HG03064 (cell line): Measurements from ENCODE around the gene MME.
"Not testable (repeated sequence)": the region's sequence is repeated elsewhere in the genome, so short reads cannot be mapped to it uniquely, and the experiment has no call there.

ENCODE experiments used
- ATAC-seq: cut with Tn5 transposase; IDR thresholded peaks from one replicate; pipeline ENCODE4 v1.9.1; 2021; ENCODE audit warnings: low read depth; ENCODE audit not compliant: unreplicated experiment

The MME gene

DNA sequence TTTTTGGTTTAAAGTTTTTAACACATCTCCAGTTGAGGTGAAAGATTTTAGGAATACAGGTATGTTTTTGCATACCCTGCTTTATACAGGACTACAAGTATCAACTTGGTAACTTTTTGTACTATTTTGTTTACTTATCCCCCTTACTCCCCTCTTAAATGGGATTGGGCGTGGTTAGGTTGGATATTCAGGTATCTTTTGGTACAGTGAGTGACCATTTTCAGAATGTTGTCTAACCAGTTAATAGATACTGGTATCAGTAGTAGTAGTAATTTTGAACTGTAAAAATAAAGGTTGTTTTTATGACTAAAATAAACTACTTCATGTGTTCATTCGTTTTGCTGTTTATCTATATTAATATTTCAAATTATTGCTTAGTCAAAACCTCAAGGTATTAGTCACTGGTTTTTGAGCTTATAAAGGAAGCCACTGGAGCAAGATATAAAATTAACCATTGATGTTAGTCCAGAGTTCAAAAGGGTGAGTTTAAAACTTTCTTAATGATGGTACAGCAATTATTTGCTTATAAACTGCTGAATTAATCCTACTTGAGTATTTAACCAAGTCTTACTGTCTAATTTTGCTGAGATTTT, 3.3 kb downstream of the MME start:
- ATAC-seq, result no peak

DNA sequence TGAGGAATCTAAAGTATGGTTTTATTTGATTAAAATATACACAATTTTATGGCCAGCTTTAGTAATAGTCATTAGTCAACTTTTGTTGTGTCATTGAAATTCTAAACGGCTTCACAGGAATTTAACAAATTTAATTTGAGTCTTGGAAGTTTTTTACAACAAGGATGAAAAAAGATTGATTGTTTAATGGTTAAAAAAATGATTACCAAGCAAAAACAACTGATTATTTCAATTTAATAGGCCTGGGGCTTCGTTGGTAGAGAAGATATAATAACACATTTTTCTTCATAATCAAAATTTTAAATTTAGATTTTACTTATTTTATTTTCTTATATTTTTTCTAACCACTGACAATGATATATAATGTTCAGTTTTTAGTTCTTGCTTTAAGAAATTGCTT, 4.4 kb downstream of the MME start:
- no peak for ATAC-seq

DNA sequence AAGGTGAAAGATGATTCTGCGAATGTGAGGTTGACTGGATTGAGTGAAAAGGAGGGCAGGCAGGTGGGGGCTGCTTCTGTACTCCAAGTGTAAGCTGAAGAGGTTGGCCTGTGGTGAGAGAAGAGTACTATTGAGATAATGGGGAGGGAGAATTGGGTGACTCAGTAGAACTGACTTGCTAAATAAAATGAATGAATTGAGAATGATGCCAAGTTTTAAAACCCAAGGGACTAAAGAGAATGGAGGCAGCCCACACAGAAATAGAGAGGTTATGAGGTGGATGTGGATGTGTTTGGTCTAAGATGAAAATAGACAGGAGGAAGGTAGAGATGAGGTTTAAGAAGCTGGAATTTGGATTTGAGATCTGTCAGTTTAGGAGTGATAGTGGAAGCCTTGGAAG, 5.9 kb downstream of the MME start:
- ATAC-seq, result no peak

DNA sequence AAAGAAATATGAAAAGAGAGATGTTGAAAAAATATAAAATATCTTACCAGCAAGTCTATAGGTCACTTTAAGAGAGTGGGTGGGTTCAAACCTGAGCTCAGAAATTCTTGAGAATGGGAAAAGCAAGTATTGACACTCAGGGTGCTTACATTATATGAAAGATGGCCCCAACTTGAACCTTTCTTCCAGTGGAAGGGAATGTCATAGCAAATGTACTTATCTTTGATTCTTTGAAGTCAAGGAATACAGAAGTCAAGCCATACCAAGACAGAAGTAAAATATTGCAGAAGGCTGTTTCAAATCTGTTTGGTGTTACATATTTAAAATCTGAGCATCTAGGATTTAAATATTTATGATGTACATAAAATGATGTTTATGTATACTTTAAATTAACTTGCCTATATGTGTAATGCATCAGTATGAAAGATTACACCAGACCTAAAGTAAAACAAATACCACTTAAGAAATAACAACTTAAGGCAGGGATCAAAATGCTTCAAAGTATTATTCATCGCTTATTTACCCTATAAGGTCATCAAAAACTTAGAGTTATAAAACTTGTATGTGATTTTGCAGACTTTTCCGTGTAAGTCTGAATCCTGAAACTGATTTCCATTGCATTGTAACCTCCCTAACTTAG, 8.7 kb downstream of the MME start:
- ATAC-seq, result no peak

GRCh38 chr3:155089495-155089894, 9.4 kb downstream of the MME start:
- no peak for ATAC-seq

DNA sequence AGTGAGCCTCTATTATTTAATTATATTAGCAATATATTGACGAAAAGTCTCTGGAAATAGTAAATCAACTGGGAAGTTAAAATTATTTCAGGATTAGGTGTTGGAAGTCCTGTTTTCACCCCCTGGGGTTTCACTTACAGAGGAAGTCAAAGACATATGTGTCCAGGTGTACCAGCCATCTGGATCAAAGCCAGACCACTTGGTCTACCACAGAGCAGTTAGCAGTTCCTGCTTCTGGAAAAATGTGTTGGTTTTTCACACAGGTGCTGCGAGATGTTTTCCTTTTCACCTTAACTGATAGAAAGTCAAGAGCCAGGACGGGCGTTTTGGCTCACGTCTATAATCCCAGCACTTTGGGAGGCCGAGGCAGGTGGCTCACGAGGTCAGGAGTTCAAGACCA, 13.1 kb downstream of the MME start:
- no peak for ATAC-seq

- no peak for ATAC-seq
Observed at GRCh38 chr3:155096303-155097008, 16.3 kb downstream of the MME start.

DNA sequence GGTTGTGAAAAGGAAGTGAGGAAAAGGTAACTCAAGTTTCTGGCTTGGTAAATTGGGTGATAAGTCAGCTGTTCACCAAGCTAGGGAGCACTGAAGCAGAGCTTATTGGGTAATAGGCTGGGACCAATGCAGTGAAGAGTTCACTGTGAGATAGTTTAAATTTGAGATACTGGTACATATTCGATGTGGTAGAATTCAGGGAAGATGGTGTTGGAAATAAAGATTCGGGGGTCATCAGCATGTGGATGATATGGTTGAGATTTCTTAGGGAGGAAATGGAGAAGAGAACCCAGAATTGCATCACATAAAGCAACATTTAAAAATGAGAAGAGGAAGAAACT, 16.9 kb downstream of the MME start:
- no peak for ATAC-seq

- no peak for ATAC-seq
Observed at GRCh38 chr3:155101398-155101797, 21.3 kb downstream of the MME start.

GRCh38 chr3:155102329-155102728, 22.2 kb downstream of the MME start:
- no peak for ATAC-seq

DNA sequence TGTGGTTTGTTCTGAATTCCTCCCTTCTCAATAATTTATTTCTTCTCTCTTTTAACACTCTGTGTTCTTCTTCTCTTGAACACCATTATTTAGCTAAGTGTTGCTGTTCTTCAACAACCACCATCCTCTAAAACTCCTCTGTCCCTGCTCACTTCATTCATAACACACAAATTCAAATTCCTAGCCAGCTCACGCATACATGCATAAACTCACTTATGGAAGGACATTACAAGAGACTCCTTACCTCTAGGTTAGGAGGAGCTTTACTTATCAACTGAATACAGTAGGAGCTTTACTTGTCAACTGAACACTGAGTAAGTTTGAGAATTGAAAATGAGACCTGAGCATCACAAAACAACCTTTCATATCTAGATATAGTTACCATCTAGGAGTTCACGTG, 23.6 kb downstream of the MME start:
- no peak for ATAC-seq

- no peak for ATAC-seq
Observed at GRCh38 chr3:155106119-155106518, 26.0 kb downstream of the MME start.

DNA sequence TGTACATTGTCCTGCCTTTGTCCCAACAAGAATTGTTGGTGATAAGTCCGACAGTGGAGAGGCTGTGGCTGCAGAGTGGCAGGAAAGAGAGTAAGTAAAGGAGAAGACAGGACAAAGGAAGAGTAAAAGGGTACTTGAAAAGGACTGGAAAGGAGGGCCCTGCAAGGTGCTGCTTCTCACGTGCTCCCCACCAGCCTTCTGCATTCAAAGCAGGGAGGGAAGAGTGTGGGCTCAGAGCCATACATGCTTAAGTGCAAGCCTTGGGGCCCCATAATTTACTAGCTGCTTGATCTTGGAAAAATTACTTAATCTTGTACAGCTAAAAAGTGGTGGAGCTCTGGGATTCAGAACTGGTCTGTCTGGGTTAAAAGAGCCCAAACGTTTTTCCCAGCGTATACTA, 29.9 kb downstream of the MME start:
- no peak for ATAC-seq

DNA sequence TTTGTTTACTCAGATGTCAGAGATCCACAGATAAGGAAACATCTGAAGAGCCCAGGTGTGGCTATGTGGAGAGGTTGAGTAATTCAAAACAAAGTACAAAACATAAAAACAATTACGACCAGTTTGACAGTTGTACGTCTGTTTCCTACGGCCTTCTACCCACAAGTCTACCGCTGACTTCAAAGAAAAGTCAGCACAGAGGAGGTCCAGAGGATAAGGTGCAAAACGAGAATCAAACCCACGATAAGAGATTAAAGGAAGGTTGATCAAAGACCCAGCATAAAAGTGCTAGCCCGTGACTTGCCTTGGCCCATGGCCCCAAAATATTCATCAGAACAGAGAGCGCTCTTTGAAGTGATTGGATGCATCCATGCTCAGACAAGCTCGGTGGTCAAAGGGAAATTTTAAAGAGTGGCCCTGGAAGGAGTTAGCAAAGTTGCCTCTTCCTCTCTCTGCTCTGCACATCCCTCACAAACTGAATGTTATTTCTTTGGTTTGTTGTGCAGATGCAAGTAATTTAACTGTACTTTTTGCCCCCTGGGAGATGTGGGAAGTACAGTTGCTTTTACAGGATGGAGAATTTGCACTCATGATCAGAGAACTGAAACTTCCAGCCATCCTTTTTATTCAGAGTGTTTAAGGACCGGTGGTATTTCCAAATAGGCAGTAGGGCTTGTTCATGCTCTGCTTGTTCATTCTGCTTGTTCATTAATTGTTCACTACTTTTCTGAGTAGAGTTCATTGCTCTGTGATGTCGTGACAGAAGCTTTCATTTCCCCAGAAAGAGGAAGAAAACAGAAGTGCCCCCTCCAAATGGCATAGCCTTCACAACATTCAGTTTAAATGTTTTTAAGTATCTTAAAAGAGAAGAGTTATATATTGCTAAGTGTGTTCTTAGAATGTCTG, 31.1 kb downstream of the MME start:
- no peak for ATAC-seq

DNA sequence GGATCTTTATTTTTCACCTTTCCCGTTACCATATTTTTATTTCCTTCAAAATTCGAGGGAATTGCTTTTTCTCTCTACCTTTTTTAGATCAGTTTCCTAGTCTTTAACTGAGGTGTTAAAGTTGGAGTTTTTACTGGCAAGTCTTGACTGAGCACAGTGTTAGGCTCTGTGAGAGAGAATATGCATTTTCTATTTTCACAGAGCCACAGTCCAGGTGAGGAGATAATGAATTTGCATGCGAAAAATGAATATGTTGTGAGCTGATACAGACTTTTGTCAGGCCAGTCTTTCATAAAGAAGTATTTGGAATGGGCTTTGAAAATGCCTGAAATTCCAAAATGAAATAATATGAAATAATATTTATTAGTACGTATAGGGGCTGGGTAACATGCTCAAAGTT, 31.9 kb downstream of the MME start:
- no peak for ATAC-seq

DNA sequence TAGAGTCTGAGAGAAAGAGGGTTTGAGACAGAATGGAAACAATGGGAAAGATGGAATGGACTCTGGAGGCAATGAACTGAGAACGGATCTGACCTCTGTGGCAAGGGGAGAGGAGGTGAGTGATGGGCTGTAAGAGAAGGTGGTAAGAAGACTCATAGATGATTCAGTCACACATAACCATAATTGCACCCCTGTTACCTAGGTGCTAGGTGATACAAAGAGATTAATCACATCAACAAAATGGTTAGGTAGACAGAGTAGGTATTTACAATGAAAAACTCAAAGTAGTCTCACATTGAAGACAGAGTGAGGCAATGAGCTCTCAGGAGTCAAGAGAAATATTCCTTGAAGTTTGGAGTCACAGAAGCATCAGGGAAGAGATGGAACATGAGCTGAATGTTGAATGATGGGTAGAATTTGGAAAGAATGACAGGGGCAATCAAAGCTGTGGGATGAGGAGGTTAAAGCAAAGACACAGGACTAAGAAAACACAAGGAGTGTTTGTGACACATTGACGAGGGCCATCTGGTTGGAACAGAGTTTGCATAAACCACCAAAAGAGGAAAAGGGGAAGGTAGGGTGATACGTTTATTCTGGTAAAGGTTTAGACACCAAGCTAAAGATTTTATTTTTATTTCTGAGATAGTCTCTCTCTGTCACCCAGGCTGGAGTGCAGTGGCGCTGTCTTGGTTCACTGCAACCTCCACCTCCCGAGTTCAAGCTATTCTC, 32.7 kb downstream of the MME start:
- no peak for ATAC-seq

GRCh38 chr3:155124745-155125144, 44.6 kb downstream of the MME start:
- not testable (repeated sequence) for ATAC-seq

DNA sequence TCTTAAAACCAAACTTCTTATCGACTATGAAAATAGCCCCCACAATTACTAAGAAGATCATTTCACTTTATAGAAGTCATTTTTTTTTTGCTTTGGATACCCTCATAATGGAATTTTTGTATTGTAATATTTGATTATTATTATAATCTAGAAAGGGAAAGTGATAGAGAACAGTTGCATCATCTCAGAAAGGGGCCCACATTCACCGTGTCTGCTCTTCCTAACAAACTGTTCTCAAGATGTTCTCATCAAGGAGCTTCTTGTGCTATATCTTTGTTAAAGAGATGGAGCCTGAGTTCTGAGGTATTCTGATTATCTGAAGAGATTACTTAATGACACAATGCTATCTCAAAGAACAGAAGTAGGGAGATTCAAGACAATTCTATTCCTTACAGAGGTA, 49.3 kb downstream of the MME start:
- no peak for ATAC-seq

- ATAC-seq, result no peak
Observed at GRCh38 chr3:155130001-155130400, 49.9 kb downstream of the MME start.

GRCh38 chr3:155131104-155131503, 51.0 kb downstream of the MME start:
- ATAC-seq, result peak; percentile 77

GRCh38 chr3:155134311-155134710, 54.2 kb downstream of the MME start:
- not testable (repeated sequence) for ATAC-seq
